Stimulated activated effector memory CD8-positive, alpha-beta T cell treated with anti-CD3 and anti-CD28 coated beads, Interleukin-12 subunit alpha, Interleukin-12 subunit beta, amount 100 ng/mL, for 72 hours (primary cell): ENCODE data around the gene RAPGEF4.
"Not testable (repeated sequence)": the region's sequence is repeated elsewhere in the genome, so short reads cannot be mapped to it uniquely, and the experiment has no call there.

ENCODE experiments used
- ATAC-seq: fragments of 150-1000 bp; cut with Tn5 transposase; 2 replicates; pipeline ENCODE4 v1.10.0; 2021
- DNase-seq, 2 donors: peaks; one replicate each; pipeline ENCODE4 v3.0.0; 2021 to 2022; ENCODE audit warnings: low spot score in 2 of 2
- H3K27ac Mint-ChIP-seq: one replicate; pipeline ENCODE4 v1.8.0; 2022; ENCODE audit warnings: mild to moderate bottlenecking, mixed read lengths
- H3K36me3 Mint-ChIP-seq: one replicate; pipeline ENCODE4 v1.8.0; 2022; ENCODE audit warnings: mild to moderate bottlenecking, mixed read lengths
- H3K4me1 Mint-ChIP-seq: one replicate; pipeline ENCODE4 v1.8.0; 2022; ENCODE audit warnings: mixed read lengths
- H3K4me3 Mint-ChIP-seq: one replicate; pipeline ENCODE4 v1.8.0; 2022; ENCODE audit warnings: mild to moderate bottlenecking, mixed read lengths
- H3K9me3 Mint-ChIP-seq: one replicate; pipeline ENCODE4 v1.8.0; 2022; ENCODE audit warnings: mixed read lengths

Gene RAPGEF4

DNA sequence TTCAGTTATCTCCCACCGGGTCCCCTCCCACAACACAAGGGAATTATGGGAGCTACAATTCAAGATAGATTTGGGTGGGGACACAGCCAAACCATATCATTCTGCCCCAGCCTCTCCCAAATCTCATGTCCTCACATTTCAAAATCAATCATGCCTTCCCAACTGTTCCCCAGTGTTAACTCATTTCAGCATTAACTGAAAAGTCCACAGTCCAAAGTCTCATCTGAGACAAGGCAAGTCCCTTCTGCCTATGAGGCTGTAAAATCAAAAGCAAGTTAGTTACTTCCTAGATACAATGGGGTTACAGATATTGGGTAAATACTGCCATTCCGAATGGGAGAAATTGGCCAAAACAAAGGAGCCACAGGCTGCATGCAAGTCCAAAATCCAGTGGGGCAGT, 12.9 kb downstream of the RAPGEF4 start:
- H3K9me3 Mint-ChIP-seq, ATAC-seq, H3K27ac Mint-ChIP-seq, DNase-seq, H3K4me1 Mint-ChIP-seq, H3K4me3 Mint-ChIP-seq, H3K36me3 Mint-ChIP-seq: not testable (repeated sequence)

GRCh38 chr2:172749388-172749787, 13.7 kb downstream of the RAPGEF4 start:
- Mint-ChIP-seq H3K36me3 (no peaks in the 10 kb centered on the region), H3K4me3 (no peak overlapping the region), H3K27ac (no peak overlapping the region), H3K4me1 (no peaks in the 10 kb centered on the region), H3K9me3 (no peaks in the 10 kb centered on the region)
- DNase-seq (no peak), ATAC-seq (no peak)

DNA sequence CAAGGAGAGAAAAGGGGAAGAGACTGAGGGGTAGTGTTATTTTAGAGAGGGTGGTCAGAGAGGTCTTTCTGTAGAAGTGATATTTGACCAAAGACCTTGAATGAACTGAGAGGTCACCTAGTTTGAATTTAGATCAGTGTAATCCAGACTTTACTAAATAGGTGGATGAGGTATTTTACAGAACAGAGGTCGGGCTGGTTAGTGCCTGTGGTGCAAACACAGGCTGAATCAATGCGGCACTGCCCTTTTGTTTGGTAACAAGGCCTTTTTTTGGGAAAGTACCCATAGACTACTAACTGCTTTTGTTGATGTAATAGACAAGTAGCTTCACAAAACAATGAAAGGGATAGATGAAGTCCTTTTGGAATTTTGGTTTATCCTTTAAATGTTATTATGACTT, 15.9 kb downstream of the RAPGEF4 start:
- no peak overlapping the region for H3K4me3 Mint-ChIP-seq
- no peaks in the 10 kb centered on the region for H3K4me1 Mint-ChIP-seq
- DNase-seq: no peak
- no peaks in the 10 kb centered on the region for H3K9me3 Mint-ChIP-seq
- H3K27ac Mint-ChIP-seq: no peak overlapping the region
- no peak for ATAC-seq
- H3K36me3 Mint-ChIP-seq: no peaks in the 10 kb centered on the region

DNA sequence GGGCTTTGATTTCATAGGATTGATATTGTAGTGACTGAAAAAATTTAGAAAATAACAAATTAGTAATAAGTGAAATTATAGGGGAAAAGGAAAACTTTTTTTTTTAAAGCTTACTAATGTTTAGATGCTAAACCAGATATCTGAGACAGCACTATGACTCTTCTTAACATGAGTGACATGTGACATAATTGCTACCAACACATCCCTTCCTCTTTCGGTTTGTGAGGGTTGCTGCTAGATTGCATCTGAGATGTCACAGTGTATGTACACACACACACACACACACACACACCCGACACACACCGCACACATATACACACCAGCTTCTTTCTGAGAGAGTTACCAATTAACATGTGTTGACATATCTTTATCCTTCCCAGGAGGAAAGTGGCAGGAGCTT, 18.0 kb downstream of the RAPGEF4 start:
- DNase-seq: no peak
- no peak overlapping the region for H3K4me3 Mint-ChIP-seq
- H3K27ac Mint-ChIP-seq: no peak overlapping the region
- H3K4me1 Mint-ChIP-seq: no peaks in the 10 kb centered on the region
- no peaks in the 10 kb centered on the region for H3K9me3 Mint-ChIP-seq
- no peaks in the 10 kb centered on the region for H3K36me3 Mint-ChIP-seq
- no peak for ATAC-seq

GRCh38 chr2:172759441-172759840, 23.8 kb downstream of the RAPGEF4 start:
- no peak overlapping the region for H3K27ac Mint-ChIP-seq
- peaks cover 10% of the 10 kb centered on the region for H3K9me3 Mint-ChIP-seq
- ATAC-seq (no peak), DNase-seq (no peak)
- H3K36me3 Mint-ChIP-seq: no peaks in the 10 kb centered on the region
- no peaks in the 10 kb centered on the region for H3K4me1 Mint-ChIP-seq
- no peak overlapping the region for H3K4me3 Mint-ChIP-seq

DNA sequence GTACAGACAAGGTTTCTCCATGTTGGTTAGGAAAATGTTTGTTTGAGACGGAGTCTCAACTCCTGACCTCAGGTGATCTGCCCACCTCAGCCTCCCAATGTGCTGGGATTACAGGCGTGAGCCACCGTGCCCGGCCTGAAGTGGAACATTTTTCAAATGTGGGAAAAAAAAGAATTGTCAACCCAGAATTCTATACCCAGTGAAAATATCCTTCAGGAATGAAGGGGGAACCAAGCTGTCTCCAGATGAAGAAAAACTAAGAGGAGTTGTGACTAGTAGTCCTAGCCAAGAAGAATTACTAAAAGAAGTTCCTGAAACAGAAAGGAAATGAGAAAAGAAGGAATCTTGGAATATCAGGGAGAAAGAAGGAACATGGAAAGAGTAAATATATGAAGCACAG, 25.7 kb downstream of the RAPGEF4 start:
- no peaks in the 10 kb centered on the region for H3K36me3 Mint-ChIP-seq
- no peak for DNase-seq
- no peak overlapping the region for H3K27ac Mint-ChIP-seq

GRCh38 chr2:172762574-172762973, 26.9 kb downstream of the RAPGEF4 start:
- no peak overlapping the region for H3K27ac Mint-ChIP-seq

More for the DNA sequence above, 25.7 kb downstream of the RAPGEF4 start:
- no peak for ATAC-seq
- Mint-ChIP-seq H3K4me3 (no peak overlapping the region), H3K9me3 (peaks cover 10% of the 10 kb centered on the region), H3K4me1 (no peaks in the 10 kb centered on the region)

GRCh38 chr2:172763079-172763478, 27.4 kb downstream of the RAPGEF4 start:
- ATAC-seq: no peak
- no peak for DNase-seq
- Mint-ChIP-seq H3K4me1 (no peaks in the 10 kb centered on the region), H3K27ac (no peak overlapping the region), H3K36me3 (no peaks in the 10 kb centered on the region), H3K4me3 (no peak overlapping the region), H3K9me3 (peaks cover 10% of the 10 kb centered on the region)

More at GRCh38 chr2:172762574-172762973, 26.9 kb downstream of the RAPGEF4 start:
- H3K4me3 Mint-ChIP-seq: no peak overlapping the region
- no peaks in the 10 kb centered on the region for H3K4me1 Mint-ChIP-seq
- H3K36me3 Mint-ChIP-seq: no peaks in the 10 kb centered on the region
- H3K9me3 Mint-ChIP-seq: peaks cover 10% of the 10 kb centered on the region
- DNase-seq (no peak), ATAC-seq (no peak)

- peaks cover 5% of the 10 kb centered on the region for H3K9me3 Mint-ChIP-seq
- H3K4me3 Mint-ChIP-seq: no peak overlapping the region
- no peaks in the 10 kb centered on the region for H3K4me1 Mint-ChIP-seq
- DNase-seq (no peak), ATAC-seq (peak; percentile 8)
- no peak overlapping the region for H3K27ac Mint-ChIP-seq
- no peaks in the 10 kb centered on the region for H3K36me3 Mint-ChIP-seq
These were observed 30.0 kb downstream of the RAPGEF4 start for GRCh38 chr2:172765662-172766061.

DNA sequence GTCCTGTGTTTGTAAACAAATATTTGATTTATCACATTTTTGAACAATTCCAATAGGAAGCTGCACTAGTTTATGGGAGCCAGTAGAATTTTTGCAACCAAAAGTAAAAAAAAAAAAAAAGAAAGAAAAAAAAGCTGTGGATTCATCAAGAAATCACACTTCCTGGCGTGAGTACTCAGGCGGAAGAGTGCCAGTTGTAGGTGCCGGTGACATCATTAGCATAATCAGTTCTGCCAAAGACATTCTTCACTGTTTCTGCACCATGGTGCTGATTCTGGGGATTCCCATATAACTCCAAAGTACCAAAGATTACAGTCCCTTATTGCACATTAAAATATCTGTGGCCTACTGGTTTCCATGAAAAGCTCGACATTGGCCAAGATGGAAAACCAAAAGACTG, 32.8 kb downstream of the RAPGEF4 start:
- Mint-ChIP-seq H3K36me3 (no peaks in the 10 kb centered on the region), H3K4me1 (no peaks in the 10 kb centered on the region), H3K27ac (no peak overlapping the region), H3K9me3 (no peaks in the 10 kb centered on the region), H3K4me3 (no peak overlapping the region)
- ATAC-seq (no peak), DNase-seq (no peak)

DNA sequence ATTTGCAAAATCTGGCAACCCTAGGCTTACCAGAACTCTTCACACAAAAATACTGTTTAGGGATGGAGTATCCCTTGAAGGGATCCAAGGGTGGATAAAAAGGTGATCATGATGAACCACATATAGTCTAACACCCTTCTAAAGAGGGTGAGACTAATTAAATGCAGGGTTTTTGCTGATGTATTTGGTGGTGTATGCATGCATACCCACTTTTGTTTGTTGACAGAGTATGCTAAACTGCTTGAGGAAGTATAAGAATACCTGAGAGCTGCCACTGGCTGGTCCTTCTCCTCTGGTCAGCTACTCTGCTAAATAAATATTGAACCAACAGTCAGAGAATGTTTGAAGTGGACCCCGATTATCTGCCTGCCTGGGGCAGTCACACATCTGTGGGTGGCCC, 34.2 kb downstream of the RAPGEF4 start:
- ATAC-seq (no peak), DNase-seq (no peak)
- Mint-ChIP-seq H3K36me3 (no peaks in the 10 kb centered on the region), H3K4me3 (no peak overlapping the region), H3K9me3 (no peaks in the 10 kb centered on the region), H3K4me1 (no peaks in the 10 kb centered on the region), H3K27ac (no peak overlapping the region)

- no peak for ATAC-seq
- H3K4me1 Mint-ChIP-seq: no peaks in the 10 kb centered on the region
- H3K9me3 Mint-ChIP-seq: no peaks in the 10 kb centered on the region
These were observed 35.2 kb downstream of the RAPGEF4 start for GRCh38 chr2:172770887-172771286.

GRCh38 chr2:172772633-172773032, 37.0 kb downstream of the RAPGEF4 start:
- Mint-ChIP-seq H3K36me3 (no peaks in the 10 kb centered on the region), H3K4me3 (no peak overlapping the region), H3K9me3 (no peaks in the 10 kb centered on the region), H3K27ac (no peak overlapping the region), H3K4me1 (no peaks in the 10 kb centered on the region)
- no peak for DNase-seq
- ATAC-seq: no peak

More at GRCh38 chr2:172770887-172771286, 35.2 kb downstream of the RAPGEF4 start:
- H3K36me3 Mint-ChIP-seq: no peaks in the 10 kb centered on the region
- no peak overlapping the region for H3K27ac Mint-ChIP-seq
- H3K4me3 Mint-ChIP-seq: no peak overlapping the region
- DNase-seq: no peak

DNA sequence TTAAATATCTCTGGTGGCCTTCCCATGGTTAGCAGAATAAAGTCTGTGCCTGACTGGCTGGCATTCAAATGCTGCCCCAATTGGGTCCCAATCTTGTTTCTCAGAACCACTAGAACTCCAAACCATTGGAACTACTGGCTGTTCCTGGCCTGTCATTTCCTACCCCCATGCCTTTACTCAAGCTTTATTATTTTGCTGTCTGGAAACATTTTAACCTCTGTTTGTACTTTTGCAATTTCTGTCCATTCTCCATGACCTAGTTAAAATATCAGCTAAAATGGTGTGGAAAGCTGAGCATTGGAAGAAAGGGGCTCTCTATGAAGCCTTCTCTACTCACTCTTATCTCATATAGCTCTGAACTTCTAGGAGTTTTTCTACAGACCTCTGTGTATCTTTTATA, 38.7 kb downstream of the RAPGEF4 start:
- no peak overlapping the region for H3K4me3 Mint-ChIP-seq
- no peaks in the 10 kb centered on the region for H3K36me3 Mint-ChIP-seq
- DNase-seq: no peak
- no peak overlapping the region for H3K27ac Mint-ChIP-seq
- H3K9me3 Mint-ChIP-seq: no peaks in the 10 kb centered on the region
- no peaks in the 10 kb centered on the region for H3K4me1 Mint-ChIP-seq
- ATAC-seq: no peak

- Mint-ChIP-seq H3K36me3 (no peaks in the 10 kb centered on the region), H3K4me1 (no peaks in the 10 kb centered on the region), H3K9me3 (no peaks in the 10 kb centered on the region), H3K27ac (no peak overlapping the region), H3K4me3 (no peak overlapping the region)
- no peak for DNase-seq
- no peak for ATAC-seq
These were observed 39.7 kb downstream of the RAPGEF4 start for GRCh38 chr2:172775319-172775718.

DNA sequence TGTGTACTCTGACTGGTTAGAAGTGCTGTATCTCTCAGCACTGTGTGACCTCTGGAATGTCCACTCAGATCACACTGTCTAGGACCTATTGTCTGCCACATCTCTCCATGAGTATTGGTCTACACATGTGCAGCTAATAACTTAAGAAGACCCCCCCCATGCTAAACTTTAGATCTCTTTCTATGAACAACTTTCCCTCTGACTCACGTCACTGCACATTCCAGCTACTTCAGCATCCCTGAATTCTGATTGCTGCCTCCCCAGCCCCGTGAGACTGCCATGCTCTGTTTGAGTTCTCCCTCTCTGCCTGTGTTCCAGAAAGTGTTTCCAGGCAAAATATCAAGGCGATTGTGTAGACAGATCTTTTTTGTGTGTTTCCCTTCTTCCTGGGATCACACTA, 41.8 kb downstream of the RAPGEF4 start:
- no peak overlapping the region for H3K4me3 Mint-ChIP-seq
- H3K36me3 Mint-ChIP-seq: no peaks in the 10 kb centered on the region
- H3K9me3 Mint-ChIP-seq: no peaks in the 10 kb centered on the region
- no peaks in the 10 kb centered on the region for H3K4me1 Mint-ChIP-seq
- ATAC-seq: no peak
- no peak overlapping the region for H3K27ac Mint-ChIP-seq
- no peak for DNase-seq

GRCh38 chr2:172782506-172783164, 47.0 kb downstream of the RAPGEF4 start:
- no peaks in the 10 kb centered on the region for H3K9me3 Mint-ChIP-seq
- H3K27ac Mint-ChIP-seq: no peak overlapping the region

More at GRCh38 chr2:172782506-172783164, 47.0 kb downstream of the RAPGEF4 start:
- no peaks in the 10 kb centered on the region for H3K4me1 Mint-ChIP-seq
- no peaks in the 10 kb centered on the region for H3K36me3 Mint-ChIP-seq
- no peak for ATAC-seq
- H3K4me3 Mint-ChIP-seq: no peak overlapping the region
- DNase-seq: no peak
